Uterus (tissue), 2 donors: Measurements from ENCODE around the gene BTN1A1.

ENCODE experiments used
- CTCF ChIP-seq, 4 experiments: fragments of 200-600 bp in 2 of 4; fragments of 450-650 bp in 2 of 4; sonication (generic) in 2 of 4; IDR thresholded peaks; one replicate each; pipeline ENCODE4 v1.5.1; 2016 to 2019; ENCODE audit warnings: antibody characterized with exemption in 4 of 4, mild to moderate bottlenecking in 2 of 4, moderate library complexity in 1 of 4
- POLR2A ChIP-seq, 2 donors: fragments of 450-650 bp; IDR thresholded peaks; one replicate each; pipeline ENCODE4 v1.6.1; 2016; ENCODE audit warnings: antibody characterized with exemption in 2 of 2, mild to moderate bottlenecking in 1 of 2, moderate library complexity in 1 of 2

GRCh38 chr6:26554447-26554696 is 54.3 kb downstream of the BTN1A1 start:
- TF ChIP-seq CTCF (IDR thresholded peaks at IDR 0.05) (no peak), POLR2A (IDR thresholded peaks at IDR 0.05) (no peak)
